IPS DF 19.7 (cell line): Measurements from ENCODE around the gene HDLBP.
"Not testable (repeated sequence)": the region's sequence is repeated elsewhere in the genome, so short reads cannot be mapped to it uniquely, and the experiment has no call there.

Source experiments
- DNase-seq: peaks from one replicate; pipeline ENCODE4 v3.0.0-alpha.2; 2013; ENCODE audit warnings: low read depth, low spot score

The HDLBP gene

DNA sequence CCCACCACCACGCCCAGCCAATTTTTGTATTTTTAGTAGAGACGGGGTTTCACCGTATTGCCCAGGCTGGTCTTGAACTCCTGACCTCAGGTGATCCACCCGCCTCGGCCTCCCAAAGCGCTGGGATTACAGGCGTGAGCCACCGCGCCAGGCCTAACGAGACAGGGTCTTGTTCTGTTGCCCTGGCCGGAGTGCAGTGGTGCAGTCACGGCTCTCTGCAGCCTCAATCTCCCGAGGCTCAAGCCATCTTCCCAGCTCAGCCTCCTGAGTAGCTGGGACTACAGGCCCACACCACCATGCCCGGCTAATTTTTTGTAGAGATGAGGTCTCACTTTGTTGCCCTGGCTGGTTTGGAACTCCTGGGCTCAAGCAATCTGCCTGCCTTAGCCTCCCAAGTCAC, 118.2 kb downstream of the HDLBP start:
- not testable (repeated sequence) for DNase-seq

DNA sequence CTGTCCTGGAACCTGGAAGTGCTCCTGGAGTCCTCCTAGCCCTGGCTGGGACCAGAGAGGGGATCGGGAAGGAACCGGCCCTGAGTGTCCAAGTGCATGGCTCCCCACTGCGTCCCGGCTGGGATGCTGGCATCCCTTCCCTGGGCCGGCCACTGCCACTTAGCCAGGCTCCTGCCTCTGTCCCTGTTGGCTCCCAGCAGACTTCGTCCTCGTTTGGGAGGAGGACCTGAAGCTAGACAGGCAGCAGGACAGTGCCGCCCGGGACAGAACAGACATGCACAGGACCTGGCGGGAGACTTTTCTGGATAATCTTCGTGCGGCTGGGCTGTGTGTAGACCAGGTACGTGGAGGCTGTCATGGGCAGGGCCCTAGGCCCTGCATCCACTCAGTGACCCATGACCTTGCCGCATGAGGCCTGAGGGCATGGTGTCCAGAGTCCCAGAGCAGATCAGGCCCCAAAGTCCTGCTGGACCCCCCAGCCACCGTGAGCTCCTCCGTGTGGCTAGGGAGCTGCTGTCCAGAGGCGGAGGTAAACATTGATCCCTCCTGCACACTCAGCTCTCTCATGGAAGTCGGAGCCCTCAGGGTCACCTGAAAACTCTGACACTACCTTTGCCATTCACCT, 119.9 kb downstream of the HDLBP start:
- DNase-seq = no peak

DNA sequence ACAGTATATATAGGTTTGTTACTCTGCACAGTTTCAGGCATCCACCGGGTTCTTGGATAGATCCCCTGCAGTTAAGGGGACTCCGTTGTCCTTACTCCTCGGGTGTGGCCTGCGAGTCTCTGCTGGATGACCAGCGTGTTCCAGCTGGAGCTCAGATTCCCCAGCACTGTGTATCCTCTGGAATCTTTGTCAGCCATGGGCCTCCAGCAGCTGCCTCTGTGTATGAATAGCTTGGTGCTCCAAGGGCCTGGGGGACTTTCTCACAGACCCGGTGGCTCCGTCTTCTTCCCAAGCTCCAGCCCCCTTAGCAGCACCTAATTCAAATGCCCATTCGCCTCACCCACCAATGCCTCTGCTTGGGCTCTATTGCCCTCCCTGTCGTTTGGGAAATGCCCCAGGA, 120.7 kb downstream of the HDLBP start:
- no peak for DNase-seq

DNA sequence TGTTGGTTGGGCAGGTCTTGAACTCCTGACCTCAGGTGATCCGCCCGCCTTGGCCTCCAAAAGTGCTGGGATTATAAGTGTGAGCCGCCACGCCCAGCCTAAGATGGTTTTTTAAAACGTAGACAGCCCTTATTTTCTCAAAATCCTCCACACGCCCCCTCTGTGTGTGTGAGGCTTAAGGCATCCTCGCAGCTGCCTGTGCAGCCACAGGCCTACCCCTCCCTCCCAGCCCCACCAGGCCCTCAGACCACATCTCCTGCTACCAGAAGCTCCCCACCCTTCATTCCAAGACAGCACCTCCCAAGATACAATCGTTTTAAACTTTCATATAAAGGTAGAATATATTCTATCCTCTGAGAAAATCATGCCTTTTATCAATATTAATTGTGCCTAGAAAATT, 122.2 kb downstream of the HDLBP start:
- DNase-seq = no peak

DNA sequence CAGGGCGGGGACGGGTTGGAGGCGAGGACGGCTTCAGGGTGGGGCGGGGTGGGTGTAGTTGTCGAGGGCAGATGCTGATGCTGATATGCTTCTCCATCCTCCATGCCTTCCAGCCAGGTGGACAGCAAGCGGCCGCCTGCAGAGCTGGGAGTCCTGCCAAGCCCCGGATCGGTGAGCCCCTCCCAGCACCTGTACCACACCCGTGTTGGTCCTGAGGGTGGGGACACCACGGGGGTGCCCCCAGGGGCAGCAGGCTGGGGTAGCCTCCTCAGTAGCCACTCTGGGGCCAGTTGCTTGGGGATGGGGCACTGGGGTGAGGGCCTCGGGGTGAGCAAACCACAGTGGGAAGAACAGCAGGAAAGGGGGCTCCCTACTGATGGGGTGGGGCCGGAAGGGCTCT, 124.4 kb downstream of the HDLBP start:
- DNase-seq = no peak

DNA sequence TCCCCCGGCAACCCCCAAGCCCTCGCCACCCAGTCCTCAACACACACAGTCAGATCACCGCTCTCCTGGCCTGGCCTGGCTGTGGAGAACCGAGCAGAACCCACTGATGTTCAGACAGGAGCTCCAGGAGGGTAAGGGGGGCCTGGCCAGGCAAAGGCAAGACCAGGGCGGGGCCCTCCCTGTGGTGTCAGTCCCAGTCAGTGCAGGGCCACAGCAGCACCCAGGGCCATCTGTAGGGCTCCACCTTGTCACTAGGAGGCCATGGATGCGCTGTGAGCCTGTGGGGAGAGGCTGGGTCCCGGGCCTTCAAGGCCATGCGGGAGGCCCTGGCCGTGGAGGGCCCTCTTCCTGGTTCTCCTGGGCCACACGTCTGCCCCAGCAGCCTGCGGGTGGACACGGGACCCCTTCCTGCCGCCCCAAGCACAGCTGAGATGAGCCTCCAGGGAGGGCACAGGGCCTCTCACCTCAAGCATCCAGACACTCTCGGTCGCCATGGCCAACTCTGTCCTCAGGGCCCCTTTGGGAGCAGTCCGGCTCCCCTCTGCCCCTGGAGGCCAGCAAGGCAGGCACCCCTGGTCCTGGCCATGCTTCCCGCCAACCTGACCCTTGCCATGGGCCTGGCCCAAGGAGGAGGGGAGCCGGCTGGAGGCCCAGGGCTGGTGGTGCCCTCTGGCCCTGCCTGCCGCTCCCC, 125.0 kb downstream of the HDLBP start:
- no peak for DNase-seq

DNA sequence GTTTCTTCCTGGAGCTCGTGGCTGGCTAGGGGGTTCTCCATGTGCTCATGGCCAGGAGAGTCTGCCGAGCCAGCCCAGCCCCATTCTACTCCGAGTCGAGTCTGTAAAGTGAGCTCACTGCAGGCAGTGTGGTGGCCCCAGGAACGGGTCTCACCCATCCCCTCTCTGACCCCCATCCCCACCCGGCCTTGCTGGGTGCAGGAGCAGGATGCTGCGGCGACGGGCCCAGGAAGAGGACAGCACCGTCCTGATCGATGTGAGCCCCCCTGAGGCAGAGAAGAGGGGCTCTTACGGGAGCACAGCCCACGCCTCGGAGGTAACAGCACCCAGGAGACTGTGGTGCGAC, 125.6 kb downstream of the HDLBP start:
- no peak for DNase-seq

DNA sequence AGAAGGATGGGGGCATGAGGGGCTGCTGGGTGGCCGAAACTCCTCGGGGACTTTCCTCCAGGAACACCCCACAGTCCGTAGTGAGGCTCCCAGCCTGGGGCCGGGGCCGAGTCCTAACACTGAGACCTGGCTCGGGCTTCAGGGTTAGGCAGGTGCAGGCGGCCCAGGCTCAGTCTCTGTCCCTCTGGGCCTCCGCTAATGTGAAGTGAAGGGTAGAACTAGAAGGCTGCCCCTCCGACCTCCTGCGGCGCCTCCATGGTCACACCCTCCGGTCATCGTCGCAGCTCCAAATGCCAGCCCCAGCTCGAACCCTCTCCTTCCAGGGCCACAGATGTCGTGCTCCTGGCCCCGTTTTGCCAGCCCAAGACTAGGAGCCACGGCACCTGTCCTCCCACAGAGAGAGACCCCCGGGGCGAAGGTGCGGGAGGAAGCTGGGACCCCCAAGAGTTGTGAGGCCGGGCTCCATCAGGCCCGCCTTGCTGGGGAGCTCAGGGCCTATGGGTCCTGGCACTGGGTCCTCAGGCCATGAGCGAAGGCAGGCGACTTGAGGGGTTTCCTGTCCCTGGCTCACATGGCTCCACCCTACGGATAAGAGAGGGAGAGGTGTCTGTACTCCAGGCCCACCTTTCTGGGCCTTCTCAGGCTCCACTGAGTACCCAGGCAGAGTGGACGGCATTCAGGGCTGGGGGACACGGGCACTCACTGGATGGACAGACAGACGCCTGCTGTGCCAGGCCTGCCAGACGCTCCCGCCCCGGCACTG, 126.2 kb downstream of the HDLBP start:
- DNase-seq = no peak

DNA sequence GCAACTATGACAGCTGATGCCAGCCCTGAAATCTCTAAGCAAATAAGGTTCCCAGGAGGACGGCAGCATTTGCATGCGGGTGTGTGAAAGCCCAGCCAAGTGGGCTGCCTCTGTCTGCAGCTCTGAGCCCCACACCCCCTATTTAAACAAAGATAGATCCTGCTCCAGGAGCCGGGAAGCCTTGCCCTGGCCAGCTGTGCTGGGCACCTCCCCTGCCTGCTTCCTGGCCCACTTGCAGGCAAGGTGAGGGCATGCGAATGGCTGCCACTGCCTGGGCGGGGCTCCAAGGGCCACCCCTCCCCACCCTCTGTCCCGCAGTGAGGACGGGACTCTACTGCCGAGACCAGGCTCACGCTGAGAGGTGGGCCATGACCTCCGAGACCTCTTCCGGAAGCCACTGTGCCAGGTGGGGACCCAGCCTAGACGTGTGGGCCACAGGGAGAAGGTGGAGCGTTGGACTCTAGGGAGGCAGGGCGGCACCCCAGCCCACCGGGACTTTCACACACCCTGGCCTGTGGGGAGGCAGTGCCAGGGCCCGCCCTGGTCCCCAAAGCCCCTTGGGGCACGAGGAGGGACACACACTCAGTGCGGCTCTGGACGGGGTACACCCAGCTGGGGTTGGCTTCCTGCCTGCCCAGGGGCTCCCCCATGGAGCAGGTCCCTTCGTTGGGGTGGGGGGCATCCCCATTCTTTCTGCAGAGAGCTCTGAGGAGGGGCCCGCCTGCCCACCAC, 126.9 kb downstream of the HDLBP start, which contains the start of gene ANO7:
Gene ANO7 (plus strand): TSS at position 317 of the 732 bp plus-strand sequence. CDS start 1,387 bp downstream, outside the sequence.
- DNase-seq = no peak

DNA sequence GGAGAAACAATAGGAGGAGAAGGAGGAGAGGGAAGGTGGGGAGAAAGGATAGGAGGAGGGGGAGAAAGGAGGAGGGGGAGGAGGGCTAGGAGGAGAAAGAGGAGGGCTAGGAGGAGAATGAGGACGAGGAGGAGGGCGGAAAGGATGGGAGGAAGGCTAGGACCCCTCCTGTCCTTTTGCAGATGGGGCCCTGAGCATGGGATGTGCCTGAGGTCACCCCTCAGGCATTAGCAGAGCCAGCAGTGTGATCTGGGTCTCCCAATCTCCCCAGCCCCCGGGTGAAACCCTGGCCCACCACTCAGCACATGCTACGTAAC, 127.6 kb downstream of the HDLBP start:
- DNase-seq = no peak

DNA sequence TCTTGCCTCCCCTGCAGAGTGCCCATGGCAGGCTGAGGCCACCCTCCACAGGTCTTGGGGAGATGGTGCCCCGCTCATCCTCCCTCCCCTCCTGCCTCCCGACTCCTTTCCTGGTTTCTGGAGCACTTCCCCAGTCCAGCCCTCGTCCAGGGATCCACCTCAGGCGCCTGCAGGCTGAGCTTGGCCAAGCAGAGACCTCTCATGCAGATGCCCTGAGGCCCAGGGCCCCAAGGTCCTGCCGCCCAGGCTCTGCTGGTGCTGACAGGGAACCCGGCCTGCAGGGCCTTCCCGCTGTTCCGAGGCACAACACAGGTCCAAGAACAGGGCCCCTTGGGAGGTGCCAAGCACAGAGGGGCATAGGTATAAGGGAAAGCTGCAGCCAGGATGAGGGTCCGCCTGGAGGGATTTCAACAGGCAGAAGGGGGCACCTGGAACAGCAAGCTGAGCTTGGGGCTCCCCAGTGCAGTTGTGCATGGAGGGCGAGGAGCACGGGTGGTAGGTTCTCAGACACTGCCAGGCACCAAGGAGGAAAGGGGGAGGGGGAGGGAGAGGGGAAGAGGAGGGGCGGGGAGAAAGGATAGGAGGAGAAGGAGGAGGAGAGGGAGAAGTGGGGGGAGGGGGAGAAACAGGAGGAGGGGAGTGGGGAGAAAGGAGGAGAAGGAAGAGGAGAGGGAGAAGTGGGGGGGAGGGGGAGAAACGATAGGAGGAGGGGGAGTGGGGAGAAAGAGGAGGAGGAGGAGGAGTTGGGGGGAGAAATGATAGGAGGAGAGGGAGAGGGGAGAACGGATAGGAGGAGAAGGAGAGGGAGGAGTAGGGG, 128.2 kb downstream of the HDLBP start:
- no peak for DNase-seq

DNA sequence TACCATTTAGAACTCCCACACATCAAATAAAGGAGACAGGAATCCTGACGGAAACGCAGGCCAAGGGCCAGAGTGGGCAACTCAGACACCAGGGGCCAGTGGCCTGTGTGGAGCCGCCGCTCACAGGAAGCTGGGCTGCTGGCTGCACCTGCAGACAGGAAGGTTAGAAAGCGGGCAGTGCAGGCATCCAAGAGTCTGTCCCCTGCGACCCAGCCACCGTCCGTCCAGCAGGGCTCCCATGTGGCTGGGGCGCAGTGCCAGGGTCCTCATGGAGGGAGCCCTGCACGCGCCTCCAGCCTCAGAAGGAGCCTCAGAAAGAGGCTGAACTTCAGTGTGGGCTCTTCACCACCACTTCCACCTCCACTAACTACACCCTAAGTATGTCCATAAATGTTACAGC, 129.5 kb downstream of the HDLBP start:
- DNase-seq = no peak

DNA sequence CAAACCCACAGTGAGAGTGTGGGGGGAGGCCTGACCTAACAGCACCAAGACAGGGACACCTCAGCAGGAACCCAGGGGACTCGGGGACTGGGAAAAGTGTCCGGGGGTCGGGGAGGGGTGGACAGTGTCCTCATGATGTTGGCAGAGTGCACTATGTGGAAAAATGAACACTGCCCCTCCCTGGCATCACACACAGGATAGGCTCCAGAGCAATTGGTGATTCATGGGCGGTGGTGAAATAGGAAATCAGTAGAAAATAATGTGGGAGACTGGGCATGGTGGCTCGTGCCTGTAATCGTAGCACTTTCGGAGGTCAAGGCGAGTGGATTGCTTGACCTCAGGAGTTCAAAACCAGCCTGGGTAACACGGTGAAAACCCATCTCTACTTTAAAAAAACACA, 130.6 kb downstream of the HDLBP start:
- DNase-seq = no peak

DNA sequence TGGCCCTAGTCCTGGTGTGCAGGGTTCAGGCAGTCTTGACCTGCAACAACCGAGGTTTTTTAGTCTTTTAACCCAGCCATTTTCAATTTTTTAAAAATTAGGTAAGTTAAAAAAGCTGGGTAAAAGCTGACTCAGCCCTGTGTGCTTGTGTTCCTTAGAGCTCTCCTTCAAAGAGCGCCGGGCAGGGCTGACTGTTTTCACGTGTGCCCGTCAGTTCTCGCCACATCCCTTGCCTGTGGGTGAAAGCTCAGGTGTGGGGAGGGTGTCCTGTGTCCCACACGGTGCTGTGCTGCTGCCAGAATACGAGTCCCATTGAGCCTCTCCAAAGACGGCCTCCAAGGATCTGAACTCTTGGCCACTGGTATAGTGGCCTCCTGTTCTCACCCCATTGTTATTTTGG, 132.3 kb downstream of the HDLBP start:
- no peak for DNase-seq

DNA sequence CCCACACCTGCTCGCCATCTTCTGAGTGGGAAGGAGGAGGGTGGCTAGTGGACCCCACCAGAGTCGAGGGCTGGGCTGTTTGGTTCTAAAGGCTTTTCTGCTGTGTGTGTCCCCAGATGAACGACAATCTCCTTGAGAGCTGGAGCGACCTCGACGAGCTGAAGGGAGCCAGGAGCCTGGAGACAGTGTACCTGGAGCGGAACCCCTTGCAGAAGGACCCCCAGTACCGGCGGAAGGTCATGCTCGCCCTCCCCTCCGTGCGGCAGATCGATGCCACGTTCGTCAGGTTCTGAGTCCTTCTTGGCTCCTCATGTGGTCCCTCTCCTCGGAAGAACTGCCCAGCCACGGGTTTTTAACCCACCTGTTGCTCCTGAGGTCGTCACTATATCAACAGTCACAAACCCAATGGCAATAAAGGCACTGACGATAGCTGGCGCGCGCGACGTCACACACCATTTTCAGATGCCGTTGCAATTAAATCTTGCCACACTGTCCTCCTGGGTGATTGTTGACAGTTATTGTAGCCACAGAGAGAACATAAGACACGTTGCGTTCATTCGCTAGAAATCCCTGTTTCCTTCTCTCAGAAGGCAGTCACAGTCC, 132.8 kb downstream of the HDLBP start:
- no peak for DNase-seq

DNA sequence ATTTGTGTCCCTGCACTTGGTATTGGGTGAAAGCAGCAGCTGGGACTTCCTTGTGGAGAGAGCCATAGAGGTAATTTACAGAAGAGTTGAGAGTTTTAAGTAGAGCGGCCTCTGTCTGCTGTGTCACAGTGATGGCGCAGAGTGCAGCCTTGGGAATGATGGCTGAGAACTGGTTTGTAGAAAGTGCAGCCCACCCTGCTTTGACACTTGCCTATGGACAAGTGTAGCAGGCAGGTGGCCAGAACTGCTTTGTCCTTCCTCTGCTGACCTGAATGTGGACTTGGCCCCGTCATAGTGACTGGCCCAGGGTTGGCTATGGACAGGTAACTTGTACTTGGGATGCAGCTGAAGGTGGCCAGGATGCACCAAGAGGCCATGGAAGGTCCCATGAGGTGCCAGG, 133.3 kb downstream of the HDLBP start:
- no peak for DNase-seq

DNA sequence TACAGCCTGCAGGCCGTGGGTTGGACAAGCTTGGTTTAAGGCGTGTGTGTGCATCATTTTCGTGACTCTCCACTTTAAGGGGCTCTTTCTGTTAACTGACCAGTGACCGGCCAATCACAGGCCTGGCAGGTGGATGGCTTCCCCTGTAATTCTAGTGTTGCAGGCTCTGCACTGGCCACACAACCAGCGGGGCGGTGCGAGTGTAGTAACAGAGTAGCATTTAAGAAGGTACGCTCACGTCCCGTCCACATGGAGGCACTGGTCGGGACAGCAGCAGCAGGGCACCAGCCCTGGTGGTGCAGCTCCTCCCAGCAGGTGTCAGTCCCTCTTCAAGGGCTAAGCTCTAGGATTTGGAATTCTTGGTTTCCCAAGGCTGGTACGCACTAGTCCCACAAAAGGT, 135.0 kb downstream of the HDLBP start:
- DNase-seq = peak; percentile 83

DNA sequence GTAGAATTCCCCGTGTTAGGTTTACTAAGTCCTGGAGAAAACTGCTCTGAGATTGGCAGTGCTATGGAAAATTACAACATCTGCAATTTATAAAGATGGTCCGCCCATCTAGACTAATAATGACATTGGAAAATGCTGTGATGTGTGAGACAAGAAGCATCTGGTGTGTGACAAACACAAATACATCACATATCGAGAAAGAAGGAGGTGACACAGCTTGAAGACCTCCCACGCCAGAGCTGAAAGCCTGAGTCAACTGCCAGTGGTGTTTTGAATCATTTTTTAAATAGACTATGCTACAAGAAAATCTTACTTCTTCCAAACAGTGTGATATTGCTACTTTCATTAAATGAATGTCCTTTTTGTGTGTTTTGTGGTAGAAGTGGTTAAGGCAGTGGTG, 135.6 kb downstream of the HDLBP start:
- no peak for DNase-seq

DNA sequence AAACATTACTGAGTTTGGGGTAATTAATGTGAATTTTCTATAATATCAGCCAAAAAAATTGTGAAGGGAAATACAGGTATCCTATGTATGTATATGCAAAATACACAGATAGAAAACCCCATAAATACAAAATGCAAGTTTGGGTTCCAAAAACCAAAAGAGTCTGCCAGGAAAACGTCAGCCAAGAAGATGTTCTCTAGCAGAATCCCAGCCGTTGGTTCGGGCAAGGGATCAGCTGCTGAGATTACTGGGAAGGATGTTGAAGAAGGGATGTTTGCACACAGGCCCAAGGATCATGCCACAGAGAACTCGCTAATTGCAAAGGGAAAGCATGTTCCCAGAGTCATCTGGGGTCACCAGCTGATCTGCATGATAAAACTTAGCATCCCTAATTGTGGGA, 136.5 kb downstream of the HDLBP start:
- DNase-seq = no peak

DNA sequence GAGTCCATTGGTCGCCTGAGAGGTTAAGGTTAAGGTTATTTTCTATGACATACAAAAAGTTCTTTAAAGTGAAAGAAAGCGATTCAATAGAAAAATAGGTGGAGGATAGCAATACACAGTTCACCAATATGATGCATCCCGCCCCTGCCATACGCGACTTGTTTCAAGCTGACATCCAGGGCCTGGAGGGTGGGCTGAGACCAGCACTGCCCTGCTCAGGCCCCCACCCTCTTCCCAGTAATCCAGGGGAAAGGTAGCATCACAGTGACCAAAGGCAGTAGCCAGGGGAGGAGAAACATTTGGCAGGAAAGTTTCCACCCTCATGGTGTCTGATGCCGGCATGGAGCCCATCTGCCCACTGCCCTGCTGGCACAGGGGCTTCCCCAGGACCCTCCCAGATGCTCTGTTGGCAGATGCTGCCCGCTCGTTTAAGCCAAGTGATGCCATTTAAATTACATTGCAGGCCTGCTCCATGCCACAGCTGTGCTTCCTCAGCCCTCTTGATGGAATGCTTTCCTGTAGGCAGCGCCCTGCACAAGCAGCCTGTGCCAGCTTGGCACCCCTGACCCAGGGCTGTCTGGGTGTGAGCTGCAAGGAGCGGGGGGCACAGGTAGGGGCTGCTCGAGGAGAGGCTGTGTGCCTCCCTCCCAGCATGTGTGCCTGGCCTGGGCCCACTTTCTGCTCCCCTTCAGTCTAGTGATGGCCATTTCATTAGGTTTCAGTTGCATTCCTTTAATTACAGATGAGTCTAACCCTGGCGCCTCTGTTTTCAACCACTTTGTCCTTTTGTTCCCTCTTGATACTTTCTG, 137.7 kb downstream of the HDLBP start:
- no peak for DNase-seq
